Measurements from ENCODE around the gene ADAMTSL4.

ADAMTSL4 gene

GRCh38 chr1:150544204-150544603, 5.0 kb upstream of the ADAMTSL4 start:
- peaks cover 62% of the 10 kb centered on the region for H3K27me3 Mint-ChIP-seq
- no peak overlapping the region for H3K4me3 Mint-ChIP-seq
- no peaks in the 10 kb centered on the region for H3K9me3 Mint-ChIP-seq

GRCh38 chr1:150545486-150546032, 3.6 kb upstream of the ADAMTSL4 start:
- Mint-ChIP-seq H3K4me3 (no peak overlapping the region), H3K9me3 (no peaks in the 10 kb centered on the region), H3K27me3 (peaks cover 64% of the 10 kb centered on the region), H3K4me1 (peaks cover 12% of the 10 kb centered on the region), H3K27ac (no peak overlapping the region), H3K36me3 (no peaks in the 10 kb centered on the region)
- CTCF ChIA-PET = interaction anchor here (1.3 kb wide), 1 partner anchor 13 kb away, joined by 4 read pairs; no protein-coding TSS in a partner anchor
- DNase-seq = no peak

More at GRCh38 chr1:150544204-150544603, 5.0 kb upstream of the ADAMTSL4 start:
- Mint-ChIP-seq H3K36me3 (no peaks in the 10 kb centered on the region), H3K27ac (no peak overlapping the region), H3K4me1 (peaks cover 4% of the 10 kb centered on the region)
- no peak for DNase-seq
- CTCF ChIA-PET = interaction anchor here (0.7 to 1.7 kb wide), 3 partner anchors 12 to 16 kb away, joined by 3 to 5 read pairs (median 3); no protein-coding TSS in a partner anchor

GRCh38 chr1:150546294-150546937, 2.8 kb upstream of the ADAMTSL4 start:
- no peak overlapping the region for H3K27ac Mint-ChIP-seq
- H3K4me3 Mint-ChIP-seq = no peak overlapping the region
- CTCF ChIA-PET = interaction anchor here (1.3 kb wide), 1 partner anchor 14 kb away, joined by 4 read pairs; no protein-coding TSS in a partner anchor
- H3K27me3 Mint-ChIP-seq = peaks cover 69% of the 10 kb centered on the region
- DNase-seq = no peak
- H3K4me1 Mint-ChIP-seq = peaks cover 21% of the 10 kb centered on the region
- H3K36me3 Mint-ChIP-seq = no peaks in the 10 kb centered on the region
- H3K9me3 Mint-ChIP-seq = no peaks in the 10 kb centered on the region

DNA sequence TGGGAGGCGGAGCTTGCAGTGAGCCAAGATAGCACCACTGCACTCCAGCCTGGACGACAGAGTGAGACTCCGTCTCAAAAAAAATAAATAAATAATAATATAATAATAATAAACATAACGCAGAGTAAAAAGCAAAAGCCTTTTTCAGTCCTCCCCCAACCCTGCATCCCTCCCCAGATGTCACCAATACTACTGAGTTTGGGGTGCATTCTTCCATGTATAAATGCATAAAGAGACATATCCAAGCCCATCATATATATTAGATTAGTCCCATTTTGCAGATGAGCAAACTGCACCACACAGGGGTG, 930 bp upstream of the ADAMTSL4 start:
- H3K4me3 Mint-ChIP-seq = peak overlapping the region; percentile 72

DNA sequence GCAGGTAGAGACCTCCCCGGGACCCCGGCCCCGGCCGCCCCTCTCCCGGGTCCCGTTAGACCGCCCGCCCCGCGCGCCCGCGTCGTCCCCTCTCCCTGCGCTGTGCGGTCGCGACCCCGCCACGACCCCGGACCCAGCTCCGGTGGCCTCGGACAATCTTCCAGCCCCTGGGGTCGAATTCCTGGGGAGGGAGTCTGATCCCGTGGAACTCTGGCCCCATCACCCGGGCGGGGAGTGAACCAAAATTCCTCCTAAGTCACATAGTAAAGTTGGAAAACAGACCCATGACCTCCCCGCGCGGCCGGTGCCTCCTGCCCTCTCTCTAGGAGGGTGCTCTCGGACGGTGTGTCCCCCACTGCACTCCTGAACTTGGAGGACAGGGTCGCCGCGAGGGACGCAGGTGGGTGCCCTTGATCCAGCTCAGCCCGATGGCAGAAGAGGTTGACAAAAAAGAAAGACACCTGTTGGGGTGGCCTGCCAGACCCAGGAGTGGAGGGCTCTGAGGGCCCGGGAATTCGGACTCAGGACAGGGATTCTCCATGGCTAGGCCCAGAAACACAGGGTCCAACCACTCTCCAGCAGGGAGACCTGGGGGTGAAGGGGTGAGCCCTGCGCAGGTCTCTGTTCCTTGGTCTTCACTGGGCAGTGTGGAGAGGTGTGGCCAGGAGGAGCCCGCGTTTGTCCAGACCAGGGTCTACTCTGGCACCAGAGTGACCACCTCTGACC, 451 bp downstream of the ADAMTSL4 start:
- H3K4me3 Mint-ChIP-seq = peak overlapping the region; percentile 74
- peaks cover 74% of the 10 kb centered on the region for H3K27me3 Mint-ChIP-seq
- no peaks in the 10 kb centered on the region for H3K9me3 Mint-ChIP-seq
- peaks cover 35% of the 10 kb centered on the region for H3K4me1 Mint-ChIP-seq
- H3K36me3 Mint-ChIP-seq = no peaks in the 10 kb centered on the region
- no peak for DNase-seq
- CTCF ChIA-PET = no interaction called here
- no peak overlapping the region for H3K27ac Mint-ChIP-seq

More for the DNA sequence above, 930 bp upstream of the ADAMTSL4 start:
- no peak overlapping the region for H3K27ac Mint-ChIP-seq
- CTCF ChIA-PET = interaction anchor here (0.6 to 1.4 kb wide), 5 partner anchors 12 to 432 kb away, joined by 3 to 6 read pairs (median 3); partner anchors contain the start of gene MCL1
- no peak for DNase-seq
- H3K27me3 Mint-ChIP-seq = peaks cover 79% of the 10 kb centered on the region
- H3K9me3 Mint-ChIP-seq = no peaks in the 10 kb centered on the region
- H3K4me1 Mint-ChIP-seq = peaks cover 35% of the 10 kb centered on the region
- H3K36me3 Mint-ChIP-seq = no peaks in the 10 kb centered on the region

DNA sequence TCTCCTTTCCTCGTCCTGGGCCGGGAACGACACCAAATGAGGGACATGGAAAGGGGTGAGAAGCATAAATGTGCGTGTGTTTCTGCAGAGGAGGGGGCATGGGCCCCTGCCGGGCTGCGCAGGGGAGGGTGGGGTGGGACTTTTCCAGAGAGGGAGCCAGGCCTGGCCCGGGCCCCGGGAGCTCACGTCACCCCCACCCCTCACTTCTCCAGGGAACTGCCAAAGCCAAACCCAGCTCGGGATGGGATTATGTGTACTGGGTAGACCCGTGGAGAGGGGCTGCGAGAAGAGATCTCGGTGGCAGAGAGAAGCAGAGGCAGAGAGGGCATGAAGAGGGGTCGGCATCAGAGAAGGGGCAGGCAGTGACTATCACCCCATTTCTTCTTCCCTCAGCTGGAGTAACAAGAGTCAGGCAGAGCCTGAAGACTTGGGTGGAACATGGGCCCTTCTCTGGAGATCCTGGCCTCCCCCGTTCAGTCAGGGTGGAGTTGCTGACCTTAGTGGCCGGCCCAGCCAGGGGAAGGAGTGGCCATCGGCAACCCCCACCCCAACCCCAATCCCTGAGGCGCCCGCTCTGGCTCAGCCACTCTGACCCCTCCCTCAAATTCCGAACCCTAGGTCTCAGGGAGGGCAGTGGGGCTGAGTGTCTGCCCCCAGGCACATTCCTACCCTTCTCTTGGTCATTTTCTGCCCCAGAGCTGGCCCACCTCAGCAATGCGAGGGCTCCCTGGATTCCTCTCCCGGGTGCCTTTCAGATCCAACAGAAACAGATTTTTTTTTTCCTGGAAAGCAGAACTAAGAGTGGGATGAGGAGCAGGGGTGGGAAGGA, 1.2 kb downstream of the ADAMTSL4 start:
- CTCF ChIA-PET = interaction anchor here (1.2 to 1.9 kb wide), 3 partner anchors 10 to 29 kb away, joined by 4 to 12 read pairs (median 4); partner anchors contain the start of gene MCL1
- no peaks in the 10 kb centered on the region for H3K36me3 Mint-ChIP-seq
- H3K4me3 Mint-ChIP-seq = no peak overlapping the region

DNA sequence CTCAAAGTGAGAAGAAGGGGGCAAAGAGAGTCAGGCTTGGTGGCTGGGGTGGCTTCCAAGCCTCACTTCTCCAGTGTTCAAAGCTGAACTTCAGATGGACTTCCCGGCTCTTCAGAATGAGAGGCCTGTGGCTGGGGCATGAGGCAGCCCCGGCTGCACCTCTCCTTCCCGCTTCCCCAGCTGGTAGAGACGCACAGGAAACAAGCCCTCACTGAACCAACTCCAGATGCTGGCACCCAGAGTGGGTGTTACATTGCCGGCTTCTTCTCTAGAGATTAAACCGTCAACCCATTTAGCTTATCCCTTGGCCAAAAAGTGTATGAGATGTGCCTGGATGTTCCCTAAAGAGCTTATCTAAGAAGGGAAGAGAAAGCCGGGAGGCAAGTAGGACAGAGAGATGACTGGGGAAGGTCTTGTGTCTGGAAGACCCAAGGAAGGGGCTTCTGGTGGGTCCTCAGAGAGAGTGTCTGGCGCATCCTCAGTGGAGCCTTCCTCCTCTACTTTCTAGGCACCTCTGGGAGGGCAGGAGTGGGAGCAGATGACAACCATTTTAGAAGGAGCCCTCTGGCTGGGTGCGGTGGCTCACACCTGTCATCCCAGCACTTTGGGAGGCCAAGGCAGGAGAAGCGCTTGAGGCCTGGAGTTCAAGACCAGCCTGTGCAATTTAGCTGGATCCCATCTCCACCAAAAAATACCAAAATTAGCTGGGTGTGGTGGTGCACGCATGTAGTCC, 2.0 kb downstream of the ADAMTSL4 start:
- CTCF ChIA-PET = interaction anchor here (0.9 to 1.9 kb wide), 4 partner anchors 10 to 28 kb away, joined by 3 to 12 read pairs (median 4); partner anchors contain the start of gene MCL1
- no peaks in the 10 kb centered on the region for H3K9me3 Mint-ChIP-seq
- peak overlapping the region; percentile 25 for H3K27ac Mint-ChIP-seq
- H3K4me1 Mint-ChIP-seq = peaks cover 35% of the 10 kb centered on the region
- H3K27me3 Mint-ChIP-seq = peaks cover 61% of the 10 kb centered on the region
- peak; percentile 39 for DNase-seq
- no peak overlapping the region for H3K4me3 Mint-ChIP-seq
- H3K36me3 Mint-ChIP-seq = no peaks in the 10 kb centered on the region

More for the DNA sequence above, 1.2 kb downstream of the ADAMTSL4 start:
- Mint-ChIP-seq H3K9me3 (no peaks in the 10 kb centered on the region), H3K4me1 (peaks cover 35% of the 10 kb centered on the region), H3K27ac (no peak overlapping the region), H3K27me3 (peaks cover 68% of the 10 kb centered on the region)
- no peak for DNase-seq

- Mint-ChIP-seq H3K27me3 (peaks cover 56% of the 10 kb centered on the region), H3K36me3 (no peaks in the 10 kb centered on the region), H3K4me3 (no peak overlapping the region), H3K4me1 (peaks cover 35% of the 10 kb centered on the region), H3K9me3 (no peaks in the 10 kb centered on the region), H3K27ac (no peak overlapping the region)
- CTCF ChIA-PET = interaction anchor here (0.9 to 1.9 kb wide), 3 partner anchors 9 to 27 kb away, joined by 3 to 12 read pairs (median 4); partner anchors contain the start of gene MCL1
- DNase-seq = no peak
These were observed 2.5 kb downstream of the ADAMTSL4 start for GRCh38 chr1:150551784-150552127.

DNA sequence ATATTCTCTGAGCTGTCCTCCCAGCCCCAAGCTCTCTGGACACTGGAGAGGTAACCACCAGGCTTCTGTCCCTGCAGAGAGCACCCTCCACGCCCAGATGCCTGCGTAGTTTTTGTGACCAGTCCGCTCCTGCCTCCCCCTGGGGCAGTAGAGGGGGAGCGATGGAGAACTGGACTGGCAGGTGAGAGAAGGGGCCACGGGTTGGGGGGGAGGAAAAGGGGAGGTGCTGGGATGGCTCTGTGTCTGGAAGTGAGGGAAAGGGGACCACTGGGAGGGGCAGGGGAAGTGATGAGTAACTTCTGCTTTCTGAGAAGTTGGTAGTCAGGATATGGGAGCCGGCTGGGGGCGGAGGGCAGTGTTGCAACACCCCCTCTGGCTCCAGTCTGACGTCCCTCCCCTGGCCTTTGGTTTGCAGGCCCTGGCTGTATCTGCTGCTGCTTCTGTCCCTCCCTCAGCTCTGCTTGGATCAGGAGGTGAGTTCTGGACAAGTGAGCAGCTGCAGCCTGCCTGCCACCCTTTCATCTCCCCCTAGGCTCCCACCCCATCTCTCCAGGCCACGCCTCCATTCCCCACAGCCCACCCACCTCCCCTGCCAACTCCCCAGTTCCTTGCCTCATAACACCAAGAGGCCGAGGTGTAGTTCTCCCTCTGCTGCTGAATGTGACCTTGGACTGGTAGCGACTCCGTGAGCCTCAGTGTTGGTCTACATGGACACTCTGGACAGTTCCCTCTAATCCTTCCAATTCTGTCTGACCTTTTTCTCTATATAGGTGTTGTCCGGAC, 3.1 kb downstream of the ADAMTSL4 start:
- H3K36me3 Mint-ChIP-seq = no peaks in the 10 kb centered on the region
- peak; percentile 48 for DNase-seq
- H3K4me3 Mint-ChIP-seq = no peak overlapping the region

DNA sequence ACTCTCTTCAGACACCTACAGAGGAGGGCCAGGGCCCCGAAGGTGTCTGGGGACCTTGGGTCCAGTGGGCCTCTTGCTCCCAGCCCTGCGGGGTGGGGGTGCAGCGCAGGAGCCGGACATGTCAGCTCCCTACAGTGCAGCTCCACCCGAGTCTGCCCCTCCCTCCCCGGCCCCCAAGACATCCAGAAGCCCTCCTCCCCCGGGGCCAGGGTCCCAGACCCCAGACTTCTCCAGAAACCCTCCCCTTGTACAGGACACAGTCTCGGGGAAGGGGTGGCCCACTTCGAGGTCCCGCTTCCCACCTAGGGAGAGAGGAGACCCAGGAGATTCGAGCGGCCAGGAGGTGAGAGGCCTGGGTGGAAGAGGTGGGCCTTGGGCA, 3.7 kb downstream of the ADAMTSL4 start:
- H3K4me1 Mint-ChIP-seq = peaks cover 35% of the 10 kb centered on the region
- H3K27ac Mint-ChIP-seq = no peak overlapping the region
- CTCF ChIA-PET = no interaction called here
- peaks cover 50% of the 10 kb centered on the region for H3K27me3 Mint-ChIP-seq
- no peak overlapping the region for H3K4me3 Mint-ChIP-seq
- no peaks in the 10 kb centered on the region for H3K9me3 Mint-ChIP-seq
- DNase-seq = no peak
- H3K36me3 Mint-ChIP-seq = no peaks in the 10 kb centered on the region

More for the DNA sequence above, 3.1 kb downstream of the ADAMTSL4 start:
- no peaks in the 10 kb centered on the region for H3K9me3 Mint-ChIP-seq
- H3K4me1 Mint-ChIP-seq = peaks cover 35% of the 10 kb centered on the region
- peaks cover 50% of the 10 kb centered on the region for H3K27me3 Mint-ChIP-seq
- H3K27ac Mint-ChIP-seq = no peak overlapping the region
- CTCF ChIA-PET = interaction anchor here (0.9 to 1.9 kb wide), 2 partner anchors 8 to 24 kb away, joined by 3 to 12 read pairs; no protein-coding TSS in a partner anchor

- peaks cover 48% of the 10 kb centered on the region for H3K27me3 Mint-ChIP-seq
- no peak overlapping the region for H3K27ac Mint-ChIP-seq
- H3K4me3 Mint-ChIP-seq = no peak overlapping the region
- H3K4me1 Mint-ChIP-seq = peaks cover 32% of the 10 kb centered on the region
- H3K9me3 Mint-ChIP-seq = no peaks in the 10 kb centered on the region
- H3K36me3 Mint-ChIP-seq = no peaks in the 10 kb centered on the region
- DNase-seq = no peak
- CTCF ChIA-PET = no interaction called here
These were observed 4.3 kb downstream of the ADAMTSL4 start for GRCh38 chr1:150553392-150554085.

GRCh38 chr1:150554086-150554452, 4.9 kb downstream of the ADAMTSL4 start:
- Mint-ChIP-seq H3K27ac (no peak overlapping the region), H3K4me1 (peaks cover 31% of the 10 kb centered on the region), H3K4me3 (no peak overlapping the region), H3K9me3 (no peaks in the 10 kb centered on the region), H3K27me3 (peaks cover 44% of the 10 kb centered on the region), H3K36me3 (no peaks in the 10 kb centered on the region)
- CTCF ChIA-PET = no interaction called here
- DNase-seq = no peak

Measured in activated naive CD4-positive, alpha-beta T cell treated with anti-CD3 and anti-CD28 coated beads, Interleukin-2, amount 10 ng/mL, durations not matched to agents 7 days and 5 days (primary cell).